ENCODE data around the gene NAB2. TPM values are rescaled to one million over a fixed set of nuclear protein-coding genes. Genes with fewer than 3 reads are reported as not detected.

Gene NAB2
- total RNA-seq, 2 donors from 2014 or later = 13.5 to 21.7 TPM

GRCh38 chr12:57124261-57124877 is 35.5 kb downstream of the NAB2 start:
- no peak overlapping the region for H3K9ac ChIP-seq (ENCODE audit: extremely low read depth, low read length, poor library complexity, severe bottlenecking)
- TF ChIP-seq, protein P1, sequence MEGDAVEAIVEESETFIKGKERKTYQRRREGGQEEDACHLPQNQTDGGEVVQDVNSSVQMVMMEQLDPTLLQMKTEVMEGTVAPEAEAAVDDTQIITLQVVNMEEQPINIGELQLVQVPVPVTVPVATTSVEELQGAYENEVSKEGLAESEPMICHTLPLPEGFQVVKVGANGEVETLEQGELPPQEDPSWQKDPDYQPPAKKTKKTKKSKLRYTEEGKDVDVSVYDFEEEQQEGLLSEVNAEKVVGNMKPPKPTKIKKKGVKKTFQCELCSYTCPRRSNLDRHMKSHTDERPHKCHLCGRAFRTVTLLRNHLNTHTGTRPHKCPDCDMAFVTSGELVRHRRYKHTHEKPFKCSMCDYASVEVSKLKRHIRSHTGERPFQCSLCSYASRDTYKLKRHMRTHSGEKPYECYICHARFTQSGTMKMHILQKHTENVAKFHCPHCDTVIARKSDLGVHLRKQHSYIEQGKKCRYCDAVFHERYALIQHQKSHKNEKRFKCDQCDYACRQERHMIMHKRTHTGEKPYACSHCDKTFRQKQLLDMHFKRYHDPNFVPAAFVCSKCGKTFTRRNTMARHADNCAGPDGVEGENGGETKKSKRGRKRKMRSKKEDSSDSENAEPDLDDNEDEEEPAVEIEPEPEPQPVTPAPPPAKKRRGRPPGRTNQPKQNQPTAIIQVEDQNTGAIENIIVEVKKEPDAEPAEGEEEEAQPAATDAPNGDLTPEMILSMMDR (conservative IDR thresholded peaks at IDR 0.05) = peak; percentile 94

DNA sequence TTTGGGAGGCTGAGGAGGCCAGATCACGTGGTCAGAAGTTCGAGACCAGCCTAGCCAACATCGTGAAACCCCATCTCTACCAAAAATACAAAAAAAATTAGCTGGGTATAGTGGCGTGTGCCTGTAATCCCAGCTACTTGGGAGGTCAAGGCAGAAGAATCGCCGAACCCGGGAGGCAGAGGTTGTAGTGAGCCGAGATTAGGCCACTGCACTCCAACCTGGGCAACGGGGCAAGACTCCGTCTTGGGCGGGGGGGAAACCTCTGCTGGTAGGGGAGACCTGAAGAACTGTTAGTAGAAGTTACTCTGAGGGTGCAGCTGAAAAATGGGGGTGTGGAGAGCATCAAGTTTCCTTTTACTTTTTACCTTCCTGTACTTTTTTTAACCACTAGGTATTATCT is 37.1 kb downstream of the NAB2 start:
- H3K36me3 ChIP-seq (ENCODE audit: control insufficient read depth, insufficient read depth, low read length) = no peaks in the 10 kb centered on the region
- no peak overlapping the region for H3K4me3 Mint-ChIP-seq
- H3K4me3 ChIP-seq (ENCODE audit: low read length) = no peak overlapping the region
- no peaks in the 10 kb centered on the region for H3K4me1 ChIP-seq (ENCODE audit: control insufficient read depth, insufficient read depth, low read length)
- peaks cover 15% of the 10 kb centered on the region for H3K27me3 Mint-ChIP-seq (ENCODE audit: insufficient read depth)
- H3K9me3 Mint-ChIP-seq = peaks cover 2% of the 10 kb centered on the region
- H3K27ac ChIP-seq (ENCODE audit: low read depth, low read length) = no peak overlapping the region
- H3K9ac ChIP-seq (ENCODE audit: extremely low read depth, low read length, poor library complexity, severe bottlenecking) = no peak overlapping the region
- no peaks in the 10 kb centered on the region for H3K36me3 Mint-ChIP-seq (ENCODE audit: low read depth)
- no peak overlapping the region for H3K27ac Mint-ChIP-seq
- H3K4me1 Mint-ChIP-seq = peaks cover 20% of the 10 kb centered on the region
- TF ChIP-seq, protein P1 (conservative IDR thresholded peaks at IDR 0.05) = no peak
- H3K27me3 ChIP-seq (ENCODE audit: control insufficient read depth, insufficient read depth, low read length, poor library complexity, severe bottlenecking) = no peaks in the 10 kb centered on the region
- DNase-seq = peak; percentile 36
- WGBS, 2 experiments (ENCODE audit: insufficient coverage in 1 of 2, insufficient read length in 1 of 2) = 91 to 95% methylated on average over 7 to 11 of the region's 11 CpGs
- no peaks in the 10 kb centered on the region for H3K9me3 ChIP-seq (ENCODE audit: control insufficient read depth, low read length)

More at GRCh38 chr12:57124261-57124877, 35.5 kb downstream of the NAB2 start:
- DNase-seq = peak; percentile 96
- Histone ChIP-seq H3K9me3 (ENCODE audit: control insufficient read depth, low read length) (no peaks in the 10 kb centered on the region), H3K36me3 (ENCODE audit: control insufficient read depth, insufficient read depth, low read length) (no peaks in the 10 kb centered on the region), H3K27ac (ENCODE audit: low read depth, low read length) (no peak overlapping the region), H3K4me3 (ENCODE audit: low read length) (no peak overlapping the region), H3K27me3 (ENCODE audit: control insufficient read depth, insufficient read depth, low read length, poor library complexity, severe bottlenecking) (no peaks in the 10 kb centered on the region), H3K4me1 (ENCODE audit: control insufficient read depth, insufficient read depth, low read length) (no peaks in the 10 kb centered on the region)
- H3K4me3 Mint-ChIP-seq = no peak overlapping the region
- H3K27me3 Mint-ChIP-seq (ENCODE audit: insufficient read depth) = peaks cover 15% of the 10 kb centered on the region
- 30 to 34% methylated on average over 9 to 10 of the region's 10 CpGs for WGBS, 2 experiments (ENCODE audit: insufficient coverage in 1 of 2, insufficient read length in 1 of 2)
- no peaks in the 10 kb centered on the region for H3K36me3 Mint-ChIP-seq (ENCODE audit: low read depth)
- no peak overlapping the region for H3K27ac Mint-ChIP-seq
- H3K9me3 Mint-ChIP-seq = peaks cover 2% of the 10 kb centered on the region
- peaks cover 5% of the 10 kb centered on the region for H3K4me1 Mint-ChIP-seq

- no peaks in the 10 kb centered on the region for H3K4me1 ChIP-seq (ENCODE audit: control insufficient read depth, insufficient read depth, low read length)
- H3K9me3 ChIP-seq (ENCODE audit: control insufficient read depth, low read length) = no peaks in the 10 kb centered on the region
- Mint-ChIP-seq H3K27ac (no peak overlapping the region), H3K9me3 (peaks cover 2% of the 10 kb centered on the region), H3K4me3 (peak overlapping the region; percentile 79), H3K36me3 (ENCODE audit: low read depth) (no peaks in the 10 kb centered on the region), H3K27me3 (ENCODE audit: insufficient read depth) (peaks cover 15% of the 10 kb centered on the region), H3K4me1 (peaks cover 23% of the 10 kb centered on the region)
- WGBS, 2 experiments (ENCODE audit: insufficient coverage in 1 of 2, insufficient read length in 1 of 2) = 81 to 90% methylated on average over 7 of the region's 7 CpGs
- H3K27me3 ChIP-seq (ENCODE audit: control insufficient read depth, insufficient read depth, low read length, poor library complexity, severe bottlenecking) = no peaks in the 10 kb centered on the region
- H3K36me3 ChIP-seq (ENCODE audit: control insufficient read depth, insufficient read depth, low read length) = no peaks in the 10 kb centered on the region
- peak overlapping the region; percentile 93 for H3K4me3 ChIP-seq (ENCODE audit: low read length)
- H3K27ac ChIP-seq (ENCODE audit: low read depth, low read length) = no peak overlapping the region
- no peak for DNase-seq
- TF ChIP-seq, protein P1 (conservative IDR thresholded peaks at IDR 0.05) = no peak
- no peak overlapping the region for H3K9ac ChIP-seq (ENCODE audit: extremely low read depth, low read length, poor library complexity, severe bottlenecking)
Observed at GRCh38 chr12:57126561-57126960, 37.6 kb downstream of the NAB2 start.

Measured in endodermal cell (in vitro differentiated cells).